ENCODE measurements around the gene BACH2.

BACH2 gene

GRCh38 chr6:89993411-89993810, 303.2 kb downstream of the BACH2 start:
- H3K27me3 ChIP-seq (ENCODE audit: low read length), result no peaks in the 10 kb centered on the region
- H3K9me3 ChIP-seq (ENCODE audit: insufficient read depth, low read length), result no peaks in the 10 kb centered on the region
- H4K20me1 ChIP-seq (ENCODE audit: low read depth, low read length), result no peaks in the 10 kb centered on the region
- H3K36me3 ChIP-seq (ENCODE audit: low read length), result no peaks in the 10 kb centered on the region
- H3K4me3 ChIP-seq (ENCODE audit: insufficient read depth, low read length, poor library complexity, severe bottlenecking), result no peak overlapping the region
- no peak overlapping the region for H3K4me2 ChIP-seq (ENCODE audit: low read depth, low read length, poor library complexity, severe bottlenecking)
- H2AFZ ChIP-seq (ENCODE audit: low read depth, low read length, severe bottlenecking), result no peak overlapping the region
- no peak for TF ChIP-seq CTCF (IDR thresholded peaks at IDR 0.05; ENCODE audit: insufficient read depth, low read length, poor library complexity, severe bottlenecking)
- no peak for TF ChIP-seq EZH2phosphoT487 (conservative IDR thresholded peaks at IDR 0.05; ENCODE audit: low read length)
- H3F3A ChIP-seq (ENCODE audit: insufficient read depth), result no peaks in the 10 kb centered on the region
- no peak overlapping the region for H3K9ac ChIP-seq (ENCODE audit: low read length)
- H3K27ac ChIP-seq (ENCODE audit: low read depth, low read length), result no peak overlapping the region
- no peaks in the 10 kb centered on the region for H3K79me2 ChIP-seq (ENCODE audit: insufficient read depth, low read length)
- no peaks in the 10 kb centered on the region for H3K9me2 ChIP-seq (replicated peaks; ENCODE audit: insufficient read depth, low read length)

GRCh38 chr6:89992818-89993217, 303.8 kb downstream of the BACH2 start:
- H3K9me3 ChIP-seq (ENCODE audit: insufficient read depth, low read length), result no peaks in the 10 kb centered on the region
- no peak overlapping the region for H2AFZ ChIP-seq (ENCODE audit: low read depth, low read length, severe bottlenecking)
- H3K4me3 ChIP-seq (ENCODE audit: insufficient read depth, low read length, poor library complexity, severe bottlenecking), result no peak overlapping the region
- no peak overlapping the region for H3K9ac ChIP-seq (ENCODE audit: low read length)
- no peaks in the 10 kb centered on the region for H3K36me3 ChIP-seq (ENCODE audit: low read length)
- H3F3A ChIP-seq (ENCODE audit: insufficient read depth), result no peaks in the 10 kb centered on the region
- no peaks in the 10 kb centered on the region for H3K79me2 ChIP-seq (ENCODE audit: insufficient read depth, low read length)
- no peaks in the 10 kb centered on the region for H4K20me1 ChIP-seq (ENCODE audit: low read depth, low read length)
- H3K9me2 ChIP-seq (replicated peaks; ENCODE audit: insufficient read depth, low read length), result no peaks in the 10 kb centered on the region
- no peak overlapping the region for H3K4me2 ChIP-seq (ENCODE audit: low read depth, low read length, poor library complexity, severe bottlenecking)
- no peaks in the 10 kb centered on the region for H3K27me3 ChIP-seq (ENCODE audit: low read length)
- no peak overlapping the region for H3K27ac ChIP-seq (ENCODE audit: low read depth, low read length)
- TF ChIP-seq CTCF (IDR thresholded peaks at IDR 0.05; ENCODE audit: insufficient read depth, low read length, poor library complexity, severe bottlenecking) (no peak), EZH2phosphoT487 (conservative IDR thresholded peaks at IDR 0.05; ENCODE audit: low read length) (no peak)

- H3K9me3 ChIP-seq (ENCODE audit: insufficient read depth, low read length), result no peaks in the 10 kb centered on the region
Observed at GRCh38 chr6:89989742-89990141, 306.9 kb downstream of the BACH2 start.

More at GRCh38 chr6:89989742-89990141, 306.9 kb downstream of the BACH2 start:
- H3F3A ChIP-seq (ENCODE audit: insufficient read depth), result no peaks in the 10 kb centered on the region
- H3K9me2 ChIP-seq (replicated peaks; ENCODE audit: insufficient read depth, low read length), result no peaks in the 10 kb centered on the region
- H3K36me3 ChIP-seq (ENCODE audit: low read length), result no peaks in the 10 kb centered on the region
- no peak for TF ChIP-seq CTCF (IDR thresholded peaks at IDR 0.05; ENCODE audit: insufficient read depth, low read length, poor library complexity, severe bottlenecking)
- no peak for TF ChIP-seq EZH2phosphoT487 (conservative IDR thresholded peaks at IDR 0.05; ENCODE audit: low read length)
- H3K4me3 ChIP-seq (ENCODE audit: insufficient read depth, low read length, poor library complexity, severe bottlenecking), result no peak overlapping the region
- no peak overlapping the region for H3K27ac ChIP-seq (ENCODE audit: low read depth, low read length)
- no peaks in the 10 kb centered on the region for H3K27me3 ChIP-seq (ENCODE audit: low read length)
- no peak overlapping the region for H3K9ac ChIP-seq (ENCODE audit: low read length)
- H3K4me2 ChIP-seq (ENCODE audit: low read depth, low read length, poor library complexity, severe bottlenecking), result no peak overlapping the region
- H4K20me1 ChIP-seq (ENCODE audit: low read depth, low read length), result no peaks in the 10 kb centered on the region
- no peaks in the 10 kb centered on the region for H3K79me2 ChIP-seq (ENCODE audit: insufficient read depth, low read length)
- H2AFZ ChIP-seq (ENCODE audit: low read depth, low read length, severe bottlenecking), result no peak overlapping the region
